Parathyroid adenoma (tissue), 2 donors: Measurements from ENCODE around the gene SPIN1.
"Not testable (repeated sequence)": the region's sequence is repeated elsewhere in the genome, so short reads cannot be mapped to it uniquely, and the experiment has no call there.

Source experiments
- H2AFZ ChIP-seq: fragments of 300-600 bp; sonication (generic); one replicate; pipeline ENCODE4 v1.7.0; 2017; ENCODE audit warnings: antibody characterized with exemption, mild to moderate bottlenecking
- H3K27ac ChIP-seq: fragments of 300-600 bp; sonication (generic); one replicate; pipeline ENCODE4 v1.7.0; 2017
- H3K27me3 ChIP-seq: fragments of 300-600 bp; sonication (generic); one replicate; pipeline ENCODE4 v1.7.0; 2017; ENCODE audit warnings: low read length; ENCODE audit not compliant: control insufficient read depth, insufficient read depth
- H3K36me3 ChIP-seq: fragments of 300-600 bp; sonication (generic); one replicate; pipeline ENCODE4 v1.7.0; 2017; ENCODE audit warnings: low read length; ENCODE audit not compliant: control insufficient read depth, insufficient read depth
- H3K4me1 ChIP-seq: fragments of 300-600 bp; sonication (generic); one replicate; pipeline ENCODE4 v1.7.0; 2017; ENCODE audit warnings: control low read depth
- H3K4me2 ChIP-seq: fragments of 300-600 bp; sonication (generic); one replicate; pipeline ENCODE4 v1.7.0; 2017; ENCODE audit warnings: low read length
- H3K4me3 ChIP-seq: fragments of 300-600 bp; sonication (generic); one replicate; pipeline ENCODE4 v1.7.0; 2017; ENCODE audit warnings: low read depth, low read length
- H3K79me2 ChIP-seq: fragments of 300-600 bp; sonication (generic); one replicate; pipeline ENCODE4 v1.7.0; 2017; ENCODE audit warnings: control low read depth
- H3K9ac ChIP-seq: fragments of 300-600 bp; sonication (generic); one replicate; pipeline ENCODE4 v1.7.0; 2017; ENCODE audit warnings: mild to moderate bottlenecking
- H3K9me3 ChIP-seq: fragments of 300-600 bp; sonication (generic); one replicate; pipeline ENCODE4 v1.7.0; 2017; ENCODE audit warnings: low read length; ENCODE audit not compliant: control insufficient read depth
- TF ChIP-seq, protein P1 (sequence below): fragments of 300-600 bp; sonication (generic); IDR thresholded peaks from one replicate; pipeline ENCODE4 v1.7.0; 2017; ENCODE audit warnings: antibody characterized with exemption, mild to moderate bottlenecking
- donor health status: primary hyperparathyroidism.

SPIN1 gene

DNA sequence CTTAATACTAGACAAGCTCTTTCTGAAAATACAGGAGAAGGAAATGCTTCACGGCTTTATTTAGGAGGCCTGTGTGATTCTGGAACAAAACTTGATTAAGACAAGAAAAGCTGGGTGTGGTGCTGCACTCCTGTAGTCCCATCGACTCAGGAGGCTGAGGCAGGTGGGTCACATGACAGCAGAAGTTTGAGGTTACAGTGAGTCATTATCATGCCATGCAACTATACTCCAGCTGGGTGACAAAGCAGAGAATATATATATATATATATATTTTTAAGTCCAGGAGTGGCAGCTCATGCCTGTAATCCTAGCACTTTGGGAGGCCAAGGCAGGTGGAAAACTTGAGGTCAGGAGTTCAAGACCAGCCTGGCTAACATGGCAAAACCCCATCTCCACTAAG is 33.1 kb upstream of the SPIN1 start:
- H3K4me3 ChIP-seq, result no peak overlapping the region
- H3K4me1 ChIP-seq, result no peaks in the 10 kb centered on the region
- H3K9ac ChIP-seq, result no peak overlapping the region
- no peak overlapping the region for H3K4me2 ChIP-seq
- H3K27me3 ChIP-seq, result no peaks in the 10 kb centered on the region
- H2AFZ ChIP-seq, result no peak overlapping the region
- TF ChIP-seq, protein P1, sequence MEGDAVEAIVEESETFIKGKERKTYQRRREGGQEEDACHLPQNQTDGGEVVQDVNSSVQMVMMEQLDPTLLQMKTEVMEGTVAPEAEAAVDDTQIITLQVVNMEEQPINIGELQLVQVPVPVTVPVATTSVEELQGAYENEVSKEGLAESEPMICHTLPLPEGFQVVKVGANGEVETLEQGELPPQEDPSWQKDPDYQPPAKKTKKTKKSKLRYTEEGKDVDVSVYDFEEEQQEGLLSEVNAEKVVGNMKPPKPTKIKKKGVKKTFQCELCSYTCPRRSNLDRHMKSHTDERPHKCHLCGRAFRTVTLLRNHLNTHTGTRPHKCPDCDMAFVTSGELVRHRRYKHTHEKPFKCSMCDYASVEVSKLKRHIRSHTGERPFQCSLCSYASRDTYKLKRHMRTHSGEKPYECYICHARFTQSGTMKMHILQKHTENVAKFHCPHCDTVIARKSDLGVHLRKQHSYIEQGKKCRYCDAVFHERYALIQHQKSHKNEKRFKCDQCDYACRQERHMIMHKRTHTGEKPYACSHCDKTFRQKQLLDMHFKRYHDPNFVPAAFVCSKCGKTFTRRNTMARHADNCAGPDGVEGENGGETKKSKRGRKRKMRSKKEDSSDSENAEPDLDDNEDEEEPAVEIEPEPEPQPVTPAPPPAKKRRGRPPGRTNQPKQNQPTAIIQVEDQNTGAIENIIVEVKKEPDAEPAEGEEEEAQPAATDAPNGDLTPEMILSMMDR, result no peak
- H3K27ac ChIP-seq, result no peak overlapping the region
- H3K9me3 ChIP-seq, result no peaks in the 10 kb centered on the region
- no peaks in the 10 kb centered on the region for H3K79me2 ChIP-seq
- no peaks in the 10 kb centered on the region for H3K36me3 ChIP-seq

DNA sequence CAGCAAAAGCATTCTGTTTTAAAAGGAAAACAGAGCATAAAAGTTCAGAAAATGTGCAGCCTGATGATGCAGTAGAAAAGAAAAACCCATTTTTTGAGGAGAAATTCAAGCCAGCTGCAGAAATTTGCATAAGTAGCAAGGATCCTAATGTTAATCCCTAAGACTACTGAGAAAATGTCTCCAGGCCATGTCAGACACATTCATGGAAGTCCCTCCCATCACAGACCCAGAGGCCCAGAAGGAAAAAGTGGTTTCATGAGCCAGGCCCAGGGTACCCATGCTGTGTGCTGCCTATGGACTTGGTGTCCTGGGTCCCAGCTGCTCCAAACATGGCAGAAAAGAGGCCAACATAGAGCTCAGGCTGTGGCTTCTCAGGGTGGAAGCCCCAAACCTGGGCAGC is 31.0 kb upstream of the SPIN1 start:
- H3K4me3 ChIP-seq, H3K27me3 ChIP-seq, H3K4me1 ChIP-seq, H3K9ac ChIP-seq, H3K27ac ChIP-seq, H2AFZ ChIP-seq, H3K79me2 ChIP-seq, H3K36me3 ChIP-seq, H3K4me2 ChIP-seq, H3K9me3 ChIP-seq: not testable (repeated sequence)

DNA sequence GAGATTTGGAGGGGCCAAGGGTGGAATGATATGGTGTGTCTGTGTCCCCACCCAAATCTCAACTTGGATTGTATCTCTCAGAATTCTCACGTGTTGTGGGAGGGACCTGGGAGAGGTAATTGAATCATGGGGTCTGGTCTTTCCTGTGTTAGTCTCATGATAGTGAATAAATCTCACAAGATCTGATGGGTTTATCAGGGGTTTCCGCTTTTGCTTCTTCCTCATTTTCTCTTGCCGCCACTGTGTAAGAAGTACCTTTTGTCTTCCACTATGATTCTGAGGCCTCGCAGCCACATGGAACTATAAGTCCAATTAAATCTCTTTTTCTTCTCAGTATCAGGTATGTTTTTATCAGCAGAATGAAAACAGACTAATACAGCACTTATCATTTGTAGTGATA is 29.5 kb upstream of the SPIN1 start:
- H2AFZ ChIP-seq, result no peak overlapping the region
- no peak overlapping the region for H3K27ac ChIP-seq
- no peak overlapping the region for H3K4me3 ChIP-seq
- H3K79me2 ChIP-seq, result no peaks in the 10 kb centered on the region
- no peaks in the 10 kb centered on the region for H3K4me1 ChIP-seq
- no peaks in the 10 kb centered on the region for H3K36me3 ChIP-seq
- H3K27me3 ChIP-seq, result no peaks in the 10 kb centered on the region
- H3K4me2 ChIP-seq, result no peak overlapping the region
- no peaks in the 10 kb centered on the region for H3K9me3 ChIP-seq
- H3K9ac ChIP-seq, result no peak overlapping the region
- TF ChIP-seq, protein P1, result no peak

DNA sequence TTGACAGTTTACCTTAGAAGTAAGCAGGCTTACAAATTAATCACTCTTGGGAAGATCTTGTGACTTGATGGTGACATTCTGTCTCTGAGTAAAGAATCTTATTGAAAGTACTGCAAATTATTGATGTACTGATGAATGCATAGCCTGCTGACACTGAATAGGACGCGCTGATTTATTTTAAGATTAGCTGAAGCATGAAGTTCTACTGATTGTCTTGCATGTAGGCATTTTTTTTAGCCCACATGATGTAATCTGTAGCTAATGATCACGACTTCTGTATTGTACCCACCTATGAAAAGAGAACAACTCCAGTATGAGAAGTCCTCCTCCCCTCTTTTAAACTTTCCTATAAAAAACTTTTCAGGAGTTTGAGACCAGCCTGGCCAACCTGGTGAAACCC is 28.3 kb upstream of the SPIN1 start:
- no peak overlapping the region for H2AFZ ChIP-seq
- H3K27me3 ChIP-seq, result no peaks in the 10 kb centered on the region
- no peak overlapping the region for H3K4me3 ChIP-seq
- no peaks in the 10 kb centered on the region for H3K36me3 ChIP-seq
- H3K4me1 ChIP-seq, result no peaks in the 10 kb centered on the region
- TF ChIP-seq, protein P1, result no peak
- H3K4me2 ChIP-seq, result no peak overlapping the region
- H3K27ac ChIP-seq, result no peak overlapping the region
- no peak overlapping the region for H3K9ac ChIP-seq
- H3K9me3 ChIP-seq, result no peaks in the 10 kb centered on the region
- no peaks in the 10 kb centered on the region for H3K79me2 ChIP-seq

DNA sequence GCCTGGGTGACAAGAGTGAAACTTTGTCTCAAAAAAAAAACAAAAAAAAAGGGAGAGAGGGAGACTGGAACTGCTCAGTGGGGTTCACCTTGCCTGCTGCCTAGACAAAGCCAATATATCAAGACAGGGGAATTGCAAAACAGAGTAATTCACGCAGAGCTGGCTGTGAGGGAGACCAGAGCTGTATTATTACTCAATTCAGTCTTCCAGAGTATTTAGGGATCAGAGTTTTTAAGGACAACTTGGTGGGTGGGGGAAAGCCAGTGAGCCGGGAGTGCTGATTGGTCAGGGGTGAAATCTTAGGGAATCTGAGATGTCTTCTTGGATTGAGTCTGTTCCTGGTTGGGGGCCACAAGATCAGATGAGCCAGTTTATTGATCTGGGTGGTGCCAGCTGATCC is 25.6 kb upstream of the SPIN1 start:
- no peaks in the 10 kb centered on the region for H3K9me3 ChIP-seq
- no peak overlapping the region for H3K9ac ChIP-seq
- no peak overlapping the region for H3K4me2 ChIP-seq
- H3K4me1 ChIP-seq, result no peaks in the 10 kb centered on the region
- no peaks in the 10 kb centered on the region for H3K36me3 ChIP-seq
- no peak overlapping the region for H3K4me3 ChIP-seq
- TF ChIP-seq, protein P1, result no peak
- no peak overlapping the region for H2AFZ ChIP-seq
- no peaks in the 10 kb centered on the region for H3K79me2 ChIP-seq
- H3K27me3 ChIP-seq, result no peaks in the 10 kb centered on the region
- no peak overlapping the region for H3K27ac ChIP-seq
